GM12801 (cell line): ENCODE results near the gene RBMS1.

Experiments used
- CTCF ChIP-seq: IDR thresholded peaks from one replicate; pipeline ENCODE4 v1.5.1; 2011; ENCODE audit warnings: control low read depth; ENCODE audit not compliant: insufficient read length; ENCODE audit errors: extremely low read depth

The RBMS1 gene

GRCh38 chr2:160271171-160272086 is 222.2 kb downstream of the RBMS1 start:
- no peak for TF ChIP-seq CTCF

- no peak for TF ChIP-seq CTCF
Measured at GRCh38 chr2:160270571-160271113, 223.0 kb downstream of the RBMS1 start.

GRCh38 chr2:160269803-160270570 is 223.6 kb downstream of the RBMS1 start:
- TF ChIP-seq CTCF = no peak

- TF ChIP-seq CTCF = no peak
Measured at GRCh38 chr2:160269365-160269764, 224.2 kb downstream of the RBMS1 start.

GRCh38 chr2:160268151-160268781 is 225.3 kb downstream of the RBMS1 start:
- no peak for TF ChIP-seq CTCF

GRCh38 chr2:160267692-160268091 is 225.9 kb downstream of the RBMS1 start:
- no peak for TF ChIP-seq CTCF

GRCh38 chr2:160267022-160267421 is 226.6 kb downstream of the RBMS1 start:
- no peak for TF ChIP-seq CTCF
